HG02943 (cell line): ENCODE measurements around the gene PEMT.
A peak's percentile ranks its signal among the peaks of the same experiment; 100 is the strongest.
"Not testable (repeated sequence)": the region's sequence is repeated elsewhere in the genome, so short reads cannot be mapped to it uniquely, and the experiment has no call there.

Experiments used
- ATAC-seq: cut with Tn5 transposase; IDR thresholded peaks from one replicate; pipeline ENCODE4 v1.9.1; 2021; ENCODE audit warnings: mild to moderate bottlenecking, low read depth, moderate library complexity; ENCODE audit not compliant: unreplicated experiment

PEMT gene, protein sequence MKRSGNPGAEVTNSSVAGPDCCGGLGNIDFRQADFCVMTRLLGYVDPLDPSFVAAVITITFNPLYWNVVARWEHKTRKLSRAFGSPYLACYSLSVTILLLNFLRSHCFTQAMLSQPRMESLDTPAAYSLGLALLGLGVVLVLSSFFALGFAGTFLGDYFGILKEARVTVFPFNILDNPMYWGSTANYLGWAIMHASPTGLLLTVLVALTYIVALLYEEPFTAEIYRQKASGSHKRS

GRCh38 chr17:17591355-17592298, at the start of gene PEMT:
Gene PEMT (minus strand): TSS chr17:17591708. CDS start chr17:17591626, 82 bp downstream.
- peak; percentile 90 for ATAC-seq

- not testable (repeated sequence) for ATAC-seq
These were observed 48.3 kb upstream of the PEMT start for GRCh38 chr17:17639661-17640270.

DNA sequence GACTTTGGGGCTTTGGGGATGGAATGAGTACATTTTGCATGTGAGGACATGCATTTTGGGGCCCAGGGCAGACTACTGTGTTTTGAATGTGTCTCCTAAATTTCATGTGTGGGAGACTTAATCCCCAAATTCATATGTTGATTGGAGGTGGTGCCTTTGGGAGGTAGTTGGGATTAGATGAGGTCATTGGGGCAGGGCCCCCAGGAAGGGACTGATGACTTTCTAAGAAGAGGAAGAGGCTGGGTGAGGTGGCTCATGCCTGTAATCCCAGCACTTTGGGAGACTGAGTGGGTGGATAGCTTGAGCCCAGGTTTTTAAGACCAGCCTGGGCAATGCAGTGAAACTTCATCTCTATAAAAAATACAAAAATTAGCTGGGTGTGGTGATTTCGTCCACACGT, 47.0 kb upstream of the PEMT start:
- ATAC-seq, result no peak

DNA sequence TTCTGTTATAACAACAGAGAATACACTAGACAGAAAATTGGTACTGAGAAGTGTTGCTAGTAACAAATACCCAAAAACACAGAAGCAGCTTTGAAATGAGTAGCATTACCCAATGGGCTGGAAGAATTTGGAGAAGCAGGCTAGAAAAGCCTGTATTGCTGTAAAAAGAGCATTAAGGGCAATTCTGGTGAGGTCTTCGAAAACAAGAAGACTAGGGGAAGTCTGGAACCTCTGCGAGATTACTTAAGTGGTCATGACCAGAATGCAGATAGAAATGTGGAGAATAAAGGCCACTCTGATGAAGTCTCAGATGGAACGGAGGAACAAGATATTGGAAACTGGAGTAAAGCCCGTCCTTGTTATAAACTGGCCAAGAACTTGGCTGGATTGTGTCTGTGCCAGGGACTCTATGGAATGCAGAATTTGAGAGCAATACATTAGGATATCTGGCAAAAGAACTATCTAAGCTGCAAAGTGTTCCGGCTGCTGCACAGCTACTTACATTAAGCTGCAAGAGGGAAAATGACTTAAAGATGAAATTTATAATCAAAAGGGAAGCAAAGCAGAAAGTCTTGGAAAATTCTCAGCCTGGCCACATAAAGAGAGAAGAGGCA, 44.9 kb upstream of the PEMT start:
- no peak for ATAC-seq

DNA sequence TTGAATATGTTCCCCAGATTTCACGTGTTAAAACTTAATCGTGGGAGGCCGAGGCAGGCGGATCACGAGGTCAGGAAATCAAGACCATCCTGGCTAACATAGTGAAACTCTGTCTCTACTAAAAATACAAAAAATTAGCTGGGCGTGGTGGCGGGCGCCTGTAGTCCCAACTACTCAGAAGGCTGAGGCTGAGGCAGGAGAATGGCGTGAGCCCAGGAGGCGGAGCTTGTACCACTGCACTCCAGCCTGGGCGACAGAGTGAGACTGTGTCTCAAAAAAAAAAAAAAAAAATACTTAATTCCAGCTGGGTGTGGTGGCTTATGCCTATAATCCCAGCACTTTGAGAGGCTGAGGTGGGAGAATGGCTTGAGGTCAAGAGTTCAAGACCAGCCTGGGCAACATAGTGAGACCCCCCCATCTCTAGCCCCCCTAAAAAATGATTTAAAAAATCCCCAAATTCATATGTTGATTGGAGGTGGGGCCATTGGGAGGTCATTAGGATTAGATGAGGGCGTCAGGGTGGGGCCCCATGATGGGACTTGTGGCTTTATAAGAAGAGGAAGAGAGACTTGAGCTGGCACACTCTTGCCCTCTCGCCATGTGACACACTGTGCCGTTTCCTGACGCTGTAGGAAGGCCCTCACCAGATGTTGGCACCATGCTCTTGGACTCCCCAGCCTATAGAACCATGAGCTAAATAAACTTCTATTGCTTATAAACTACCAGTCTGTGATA, 44.2 kb upstream of the PEMT start:
- ATAC-seq, result not testable (repeated sequence)

DNA sequence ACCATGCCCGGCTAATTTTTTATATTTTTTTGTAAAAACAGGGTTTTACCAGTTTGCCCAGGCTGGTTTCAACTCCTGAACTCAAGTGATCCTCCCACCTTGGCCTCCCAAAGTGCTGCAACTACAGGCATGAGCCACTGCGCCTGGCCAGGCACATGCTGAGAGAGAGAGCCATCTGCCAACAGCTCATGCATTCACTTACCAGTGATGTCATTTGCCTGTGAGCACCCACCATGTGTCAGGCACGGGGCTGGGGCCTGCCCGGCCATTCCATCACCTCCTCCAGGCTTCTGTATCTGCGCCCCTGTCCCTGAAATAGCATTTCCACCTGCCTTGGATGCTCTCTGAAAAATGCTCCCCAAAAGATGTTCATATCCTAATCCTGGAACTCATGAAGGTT, 43.6 kb upstream of the PEMT start:
- ATAC-seq, result no peak

- no peak for ATAC-seq
These were observed 41.8 kb upstream of the PEMT start for GRCh38 chr17:17633310-17633709.

DNA sequence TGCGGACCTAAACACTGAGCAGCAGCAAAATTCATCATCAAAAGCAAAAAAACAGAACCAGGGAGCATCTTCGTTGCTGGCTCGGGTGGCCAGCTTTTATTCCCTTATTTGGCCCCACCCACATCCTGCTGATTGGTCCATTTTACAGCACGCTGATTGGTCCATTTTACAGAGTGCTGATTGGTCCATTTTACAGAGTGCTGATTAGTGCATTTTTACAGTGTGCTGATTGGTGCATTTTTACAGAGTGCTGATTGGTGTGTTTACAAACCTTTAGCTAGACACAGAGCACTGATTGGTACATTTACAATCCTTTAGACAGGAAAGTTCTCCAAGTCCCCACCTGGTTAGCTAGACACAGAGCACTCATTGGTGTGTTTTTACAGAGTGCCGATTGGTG, 41.2 kb upstream of the PEMT start:
- not testable (repeated sequence) for ATAC-seq

DNA sequence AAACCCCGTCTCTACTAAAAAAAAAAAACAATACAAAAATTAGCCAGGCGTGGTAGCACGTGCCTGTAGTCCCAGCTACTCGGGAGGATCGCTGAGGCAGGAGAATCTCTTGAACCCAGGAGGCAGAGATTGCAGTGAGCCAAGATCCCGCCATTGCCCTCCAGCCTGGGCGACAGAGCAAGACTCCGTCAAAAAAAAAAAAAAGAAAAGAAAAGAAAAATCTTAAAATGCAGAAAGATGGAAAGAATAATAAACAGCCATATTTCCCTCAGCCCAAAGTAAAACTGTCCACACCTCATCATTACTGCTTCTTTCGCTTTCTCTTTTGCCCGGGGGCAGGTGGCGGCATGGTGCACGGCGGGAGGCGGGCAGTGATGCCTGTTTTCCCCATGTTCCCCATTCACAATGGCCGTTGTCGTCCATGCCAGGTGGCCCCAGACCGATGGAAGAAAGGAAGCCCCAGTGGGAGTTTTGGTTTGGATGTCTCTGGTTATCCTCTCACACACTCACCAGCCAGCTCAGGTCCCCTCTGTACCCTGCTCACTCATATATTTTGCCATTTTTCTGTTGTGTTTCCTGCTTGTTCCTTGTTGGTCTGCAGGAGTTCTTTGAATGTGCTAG, 37.0 kb upstream of the PEMT start:
- no peak for ATAC-seq

GRCh38 chr17:17626840-17627239, 35.3 kb upstream of the PEMT start:
- no peak for ATAC-seq

- no peak for ATAC-seq
These were observed 34.8 kb upstream of the PEMT start for GRCh38 chr17:17626151-17626805.

- no peak for ATAC-seq
These were observed 33.2 kb upstream of the PEMT start for GRCh38 chr17:17624741-17625140.

DNA sequence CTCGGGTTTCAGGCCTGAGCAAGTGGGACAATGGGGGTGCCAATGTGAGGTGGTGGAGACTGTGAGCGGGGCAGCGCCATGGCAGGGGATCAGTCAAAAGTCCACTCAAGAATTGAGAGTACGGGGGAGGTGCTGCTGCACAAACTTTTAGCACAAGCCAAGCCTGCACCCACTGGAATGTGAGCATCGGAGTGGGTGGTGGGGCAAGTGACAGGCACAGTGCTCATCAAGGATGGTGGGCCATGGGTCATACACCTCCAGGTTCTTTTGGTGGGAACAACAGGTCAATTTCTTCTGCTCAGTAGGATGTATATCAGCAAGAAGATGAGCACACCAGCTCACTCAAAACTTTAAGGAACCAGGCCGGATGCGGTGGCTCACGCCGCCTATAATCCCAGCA, 32.4 kb upstream of the PEMT start:
- no peak for ATAC-seq

DNA sequence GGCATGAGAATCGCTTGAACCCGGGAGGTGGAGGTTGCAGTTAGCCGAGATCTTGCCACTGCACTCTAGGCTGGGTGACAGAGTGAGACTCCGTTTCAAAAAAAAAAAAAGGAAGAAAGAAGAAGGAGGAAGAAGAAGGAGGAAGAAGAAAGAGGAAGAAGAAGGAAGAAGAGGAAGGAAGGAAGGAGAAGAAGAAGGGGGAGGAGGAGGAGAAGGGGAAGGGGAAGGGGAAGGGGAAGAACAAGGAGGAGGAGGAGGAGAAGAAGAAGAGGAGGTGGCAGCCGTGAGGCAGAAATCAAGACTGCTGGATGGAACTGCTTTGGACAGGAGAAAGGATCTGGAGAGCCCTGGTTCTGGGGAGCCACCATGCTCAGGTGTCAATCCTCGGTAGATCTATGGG, 29.7 kb upstream of the PEMT start:
- no peak for ATAC-seq

- ATAC-seq, result no peak
These were observed 22.2 kb upstream of the PEMT start for GRCh38 chr17:17613708-17614114.

- no peak for ATAC-seq
These were observed 20.8 kb upstream of the PEMT start for GRCh38 chr17:17612085-17613022.

DNA sequence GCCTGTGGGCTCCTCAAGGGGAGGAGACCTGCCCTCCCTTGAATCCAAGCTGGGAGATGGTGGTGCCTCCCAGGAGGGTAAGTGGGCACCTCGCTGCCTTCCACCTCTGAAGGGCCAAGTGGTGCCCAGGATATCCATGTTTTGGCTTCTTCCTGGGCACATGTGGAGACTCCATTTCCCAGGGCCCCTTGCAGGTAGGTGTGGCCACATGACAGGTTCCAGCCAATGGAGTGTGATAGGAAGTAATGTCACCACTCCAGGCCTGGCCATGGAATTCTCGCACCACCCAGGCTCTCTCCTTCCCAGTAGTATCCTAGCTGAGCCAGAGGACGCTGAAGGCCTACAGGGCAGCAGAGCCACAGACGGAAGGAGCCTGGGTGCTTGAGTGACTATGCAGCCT, 17.6 kb upstream of the PEMT start:
- no peak for ATAC-seq

GRCh38 chr17:17606416-17607000, 15.0 kb upstream of the PEMT start:
- ATAC-seq, result no peak
